Heart left ventricle (tissue), 16 donors: ENCODE data around the gene TMEM259. TPM values are rescaled to one million over a fixed set of nuclear protein-coding genes. Genes with fewer than 3 reads are reported as not detected.

Experiments used
- ATAC-seq, 4 donors: fragments of 200-7000 bp; cut with Tn5 transposase; one replicate each; pipeline ENCODE4 v1.9.1; 2020 to 2022; ENCODE audit warnings: moderate library complexity in 4 of 4, mild to moderate bottlenecking in 3 of 4, moderate number of reproducible peaks in 1 of 4
- DNase-seq, 5 donors: peaks; one replicate each; pipeline ENCODE4 v3.0.0-alpha.2; 2020
- H3K27ac ChIP-seq, 12 donors: fragments of 200-600 bp; sonication (generic) in 4 of 12; one replicate each; pipeline versions ENCODE4 v1.5.0 to v1.8.0; 2016 to 2022; ENCODE audit warnings: mild to moderate bottlenecking in 2 of 12
- H3K27me3 ChIP-seq, 9 donors: fragments of 200-600 bp; sonication (generic) in 2 of 9; one replicate each; pipeline versions ENCODE4 v1.5.1 to v1.8.0; 2016 to 2022; ENCODE audit warnings: mild to moderate bottlenecking in 3 of 9
- H3K36me3 ChIP-seq, 9 donors: fragments of 200-600 bp; sonication (generic) in 2 of 9; one replicate each; pipeline versions ENCODE4 v1.5.0 to v1.8.0; 2018 to 2022; ENCODE audit warnings: mild to moderate bottlenecking in 2 of 9
- H3K4me1 ChIP-seq, 12 donors: fragments of 200-600 bp; sonication (generic) in 4 of 12; one replicate each; pipeline versions ENCODE4 v1.5.0 to v1.8.0; 2016 to 2022; ENCODE audit warnings: mild to moderate bottlenecking in 3 of 12
- H3K4me3 ChIP-seq, 12 donors: fragments of 200-600 bp; sonication (generic) in 4 of 12; one replicate each; pipeline versions ENCODE4 v1.5.0 to v1.8.0; 2017 to 2022; ENCODE audit warnings: mild to moderate bottlenecking in 9 of 12, moderate library complexity in 4 of 12
- H3K9me3 ChIP-seq, 12 donors: fragments of 200-600 bp; sonication (generic) in 4 of 12; one replicate each; pipeline versions ENCODE4 v1.5.0 to v1.8.0; 2016 to 2022; ENCODE audit warnings: mild to moderate bottlenecking in 1 of 12
- CTCF ChIP-seq, 12 donors: fragments of 200-600 bp; sonication (generic) in 4 of 12; IDR thresholded peaks; one replicate each; pipeline versions ENCODE4 v1.5.0 to v1.8.0; 2018 to 2022; ENCODE audit warnings: antibody characterized with exemption in 12 of 12, mild to moderate bottlenecking in 5 of 12
- POLR2A ChIP-seq, 2 donors: fragments of 450-650 bp; IDR thresholded peaks; one replicate each; pipeline ENCODE4 v1.6.1; 2017; ENCODE audit warnings: antibody characterized with exemption in 2 of 2, mild to moderate bottlenecking in 2 of 2, moderate library complexity in 2 of 2
- WGBS, 4 donors: extraction: QIAGEN DNeasy Blood & Tissue Kit in 2 of 4; methylation state at CpG; one replicate each; pipeline versions ENCODE4 v1.1.5 to v1.1.7; 2013 to 2018; 5-methylcytosine and 5-hydroxymethylcytosine counted together
- intact Hi-C, 10 donors: fragments of 100-400 bp; cut with DNase I; formaldehyde crosslinking; loops; one replicate each; pipeline versions ENCODE4 v1.11.1 to v1.14.2; 2022
- polyA plus RNA-seq, 2 donors: library from polyadenylated mRNA; stranded (reverse); fragments of 200-250 nt; gene quantifications; one replicate each; pipeline ENCODE4 v1.2.3, GENCODE V29; 2013
- total RNA-seq, 9 donors: library from RNA; depleted of rRNA in 2 of 9; stranded (reverse); fragments of >200 nt in 2 of 9; fragmentation: NEBNext Ultra II Directional in 3 of 9; extraction: Animal tissue kit (Norgen Biotek cat#: 25700) in 3 of 9; gene quantifications; one replicate each; pipeline versions ENCODE4 v1.1.0 to v1.2.4, GENCODE V29; 2016 to 2023
- donor health status: ischemic (EF 13 %, LVEDD 7.1; RV severe dilation, severe dysfunction).
- donor health status: healthy with polysubstance abuse.
- donor health status: DM: no; HTN: yes; CAD: no.
- donor health status: DM: no; HTN: no; CAD: no.
- donor health status: ischemic (EF 25% LVEDD 6.9; RV normal size, moderate dysfunction).
- donor health status: ischemic (EF 25% LVEDD 5.7; RV mildly dilated, moderate dysfunction).
- donor health status: healthy.
- donor health status: DM: yes; HTN: yes; CAD: no.
- donor health status: ischemic (EF 35%, LVEDD 5.7; RV mildly dilated, moderate dysfunction).
- donor health status: nonischemic (EF 11% LVEDD 7.7; RV severe dilation, severe dysfunction).
- donor health status: DM: yes; HTN: yes; CAD: no.
- donor health status: PGD.
- donor health status: ischemic (EF 29% LVEDD 5.4; RV normal size, mild dysfunction).
- donor health status: nonischemic (EF 23%, LVEDD 6.1; RV moderate dilation, normal function).

Gene TMEM259
- total and polyA plus RNA-seq, 11 donors, result 95.1 to 189 (median 113) TPM

- ATAC-seq (peak in 2 of 4 donors; percentile 30 to 38), DNase-seq (peak; percentile 51 to 87 (median 66))
- peaks cover 33 to 92% (median 51%) of the 10 kb centered on the region in 9 donors for H3K27me3 ChIP-seq
- TF ChIP-seq POLR2A (IDR thresholded peaks at IDR 0.05) (no peak), CTCF (IDR thresholded peaks at IDR 0.05) (no peak)
- H3K36me3 ChIP-seq, result peaks cover 0 to 25% (median 0%) of the 10 kb centered on the region in 9 donors
- H3K9me3 ChIP-seq, result no peaks in the 10 kb centered on the region
- intact Hi-C loops, result no loop called here
- H3K27ac ChIP-seq, result peak overlapping the region in 7 of 12 donors; percentile 42 to 97 (median 54)
- 62 to 84% (median 72%) methylated on average over 26 to 45 of the region's 45 CpGs for WGBS, 4 donors
- peak overlapping the region in 10 of 12 donors; percentile 30 to 80 (median 46) for H3K4me3 ChIP-seq
- peaks cover 5 to 61% (median 26%) of the 10 kb centered on the region in 12 donors for H3K4me1 ChIP-seq
Observed at GRCh38 chr19:1068009-1069001, 47.4 kb upstream of the TMEM259 start.

GRCh38 chr19:1067341-1067957 lies 46.5 kb upstream of the TMEM259 start:
- Histone ChIP-seq H3K4me3 (peak overlapping the region in 11 of 12 donors; percentile 22 to 80 (median 45)), H3K36me3 (peaks cover 0 to 22% (median 0%) of the 10 kb centered on the region in 9 donors), H3K27ac (peak overlapping the region in 8 of 12 donors; percentile 38 to 97 (median 52)), H3K4me1 (peaks cover 5 to 61% (median 26%) of the 10 kb centered on the region in 12 donors), H3K9me3 (no peaks in the 10 kb centered on the region), H3K27me3 (peaks cover 33 to 86% (median 51%) of the 10 kb centered on the region in 9 donors)
- intact Hi-C loops, result no loop called here
- TF ChIP-seq POLR2A (IDR thresholded peaks at IDR 0.05), result no peak
- DNase-seq (no peak), ATAC-seq (no peak)
- 3 to 8% (median 5%) methylated on average over 23 to 38 of the region's 38 CpGs for WGBS, 4 donors

- peak in 3 of 4 donors; percentile 4 to 17 (median 4) for ATAC-seq
- Histone ChIP-seq H3K4me1 (peaks cover 5 to 57% (median 26%) of the 10 kb centered on the region in 12 donors), H3K36me3 (peaks cover 0 to 20% (median 0%) of the 10 kb centered on the region in 9 donors), H3K27ac (peak within 1 kb of the TSS in 8 of 12 donors; percentile 38 to 97 (median 52)), H3K27me3 (peaks cover 29 to 81% (median 51%) of the 10 kb centered on the region in 9 donors), H3K9me3 (no peaks in the 10 kb centered on the region), H3K4me3 (peak within 1 kb of the TSS in 11 of 12 donors; percentile 22 to 80 (median 45))
- WGBS, 4 donors, result 4 to 16% (median 7%) methylated on average over 18 to 61 of the region's 61 CpGs
- TF ChIP-seq POLR2A (IDR thresholded peaks at IDR 0.05) (no peak), CTCF (IDR thresholded peaks at IDR 0.05) (no peak)
- peak in 3 of 5 donors; percentile 41 to 86 (median 71) for DNase-seq
- intact Hi-C loops, result no loop called here
Observed at GRCh38 chr19:1066748-1067340, 45.9 kb upstream of the TMEM259 start, which contains the start of gene ARHGAP45. TSS of gene ARHGAP45 (plus strand) at chr19:1067167. CDS start at chr19:1067406, 239 bp downstream.

- Histone ChIP-seq H3K27ac (peak overlapping the region in 2 of 12 donors; percentile 82 to 97), H3K36me3 (peaks cover 0 to 16% (median 0%) of the 10 kb centered on the region in 9 donors), H3K4me3 (peak overlapping the region in 7 of 12 donors; percentile 30 to 80 (median 47)), H3K9me3 (no peaks in the 10 kb centered on the region), H3K4me1 (peaks cover 5 to 52% (median 24%) of the 10 kb centered on the region in 12 donors), H3K27me3 (peaks cover 29 to 76% (median 51%) of the 10 kb centered on the region in 9 donors)
- ATAC-seq, result no peak
- intact Hi-C loops, result no loop called here
- TF ChIP-seq CTCF (IDR thresholded peaks at IDR 0.05), result no peak
- TF ChIP-seq POLR2A (IDR thresholded peaks at IDR 0.05), result no peak
- DNase-seq, result peak in 1 of 5 donors; percentile 61
- 25 to 28% (median 26%) methylated on average over 16 to 17 of the region's 17 CpGs for WGBS, 4 donors
Observed at GRCh38 chr19:1066251-1066747, 45.4 kb upstream of the TMEM259 start.
